CD4-positive, alpha-beta T cell treated with Interleukin-17A for 1 hour (primary cell): ENCODE data around the gene SYNPO.
A peak's percentile ranks its signal among the peaks of the same experiment; 100 is the strongest.

Source experiments
- DNase-seq: peaks from one replicate; pipeline ENCODE4 v3.0.0-alpha.2; 2020

SYNPO gene

GRCh38 chr5:150608991-150609390 lies 31.5 kb upstream of the SYNPO start:
- DNase-seq = no peak

GRCh38 chr5:150609843-150610584 lies 30.4 kb upstream of the SYNPO start:
- DNase-seq = no peak

- DNase-seq = no peak
Measured at GRCh38 chr5:150611026-150611425, 29.4 kb upstream of the SYNPO start.

GRCh38 chr5:150612405-150612804 lies 28.1 kb upstream of the SYNPO start:
- no peak for DNase-seq

- DNase-seq = no peak
Measured at GRCh38 chr5:150612905-150613670, 27.4 kb upstream of the SYNPO start.

GRCh38 chr5:150613991-150614660 lies 26.3 kb upstream of the SYNPO start:
- DNase-seq = no peak

- DNase-seq = no peak
Measured at GRCh38 chr5:150614661-150615060, 25.8 kb upstream of the SYNPO start.

GRCh38 chr5:150615141-150615699 lies 25.2 kb upstream of the SYNPO start:
- no peak for DNase-seq

GRCh38 chr5:150616024-150616470 lies 24.4 kb upstream of the SYNPO start:
- DNase-seq = no peak

GRCh38 chr5:150616506-150616905 lies 24.0 kb upstream of the SYNPO start:
- no peak for DNase-seq

GRCh38 chr5:150618163-150618562 lies 22.3 kb upstream of the SYNPO start:
- DNase-seq = no peak

GRCh38 chr5:150618588-150619281 lies 21.7 kb upstream of the SYNPO start:
- no peak for DNase-seq

- no peak for DNase-seq
Measured at GRCh38 chr5:150619359-150620230, 20.9 kb upstream of the SYNPO start.

- no peak for DNase-seq
Measured at GRCh38 chr5:150621301-150621700, 19.2 kb upstream of the SYNPO start.

- DNase-seq = no peak
Measured at GRCh38 chr5:150622157-150622556, 18.3 kb upstream of the SYNPO start.

GRCh38 chr5:150623152-150623877 lies 17.1 kb upstream of the SYNPO start:
- no peak for DNase-seq

- DNase-seq = no peak
Measured at GRCh38 chr5:150623878-150624216, 16.6 kb upstream of the SYNPO start.

GRCh38 chr5:150624334-150625163 lies 15.9 kb upstream of the SYNPO start:
- peak; percentile 18 for DNase-seq

GRCh38 chr5:150625164-150625535 lies 15.3 kb upstream of the SYNPO start:
- DNase-seq = no peak
